ENCODE data around the gene CCDC6. TPM values are rescaled to one million over a fixed set of nuclear protein-coding genes. Genes with fewer than 3 reads are reported as not detected.

CCDC6 gene
- total and polyA plus RNA-seq, 2 of the 4 experiments (the other 2 are of a cell fraction): 21.8 to 30.8 TPM

GRCh38 chr10:59771162-59771807, 135.1 kb downstream of the CCDC6 start:
- Histone ChIP-seq H4K8ac (ENCODE audit: low read depth in 2 of 2, low read length in 2 of 2) (no peak overlapping the region), H3K14ac (replicated peaks; ENCODE audit: low read depth, low read length) (no peak overlapping the region), H4K20me1 (ENCODE audit: insufficient read depth, low read length) (no peaks in the 10 kb centered on the region), H2BK120ac (ENCODE audit: low read depth, low read length) (no peak overlapping the region), H4K5ac (ENCODE audit: low read depth, low read length) (no peak overlapping the region), H4K91ac (ENCODE audit: insufficient read depth, low read depth, low read length) (no peak overlapping the region), H3K4me3 (ENCODE audit: insufficient read depth, low read depth, low read length) (no peak overlapping the region), H3K36me3 (ENCODE audit: control insufficient read depth, insufficient read depth, low read length) (no peaks in the 10 kb centered on the region), H2AK5ac (ENCODE audit: low read depth, low read length) (no peak overlapping the region), H2AFZ (replicated peaks; ENCODE audit: low read length, poor library complexity) (no peak overlapping the region), H3K23ac (ENCODE audit: low read depth, low read length) (no peak overlapping the region), H3K4ac (ENCODE audit: low read depth, low read length) (no peak overlapping the region), H3K9ac (ENCODE audit: low read depth, low read length) (no peak overlapping the region), H3K27me3 (ENCODE audit: control insufficient read depth, insufficient read depth, low read length) (no peaks in the 10 kb centered on the region), H3K4me2 (ENCODE audit: low read depth, low read length) (no peak overlapping the region), H2BK20ac (ENCODE audit: low read depth, low read length) (no peak overlapping the region), H3K27ac (ENCODE audit: insufficient read depth, low read length) (no peak overlapping the region), H2AK9ac (replicated peaks; ENCODE audit: low read depth, low read length, poor library complexity) (no peak overlapping the region), H3K9me3 (ENCODE audit: control insufficient read depth, insufficient read depth, low read length) (no peaks in the 10 kb centered on the region), H3K56ac (ENCODE audit: extremely low read depth, insufficient read depth, low read length) (no peak overlapping the region), H3K18ac (ENCODE audit: low read depth, low read length) (no peak overlapping the region), H2BK15ac (ENCODE audit: low read depth, low read length) (no peak overlapping the region), H3K9me1 (ENCODE audit: insufficient read depth, low read length) (no peaks in the 10 kb centered on the region), H3K4me1 (ENCODE audit: control insufficient read depth, insufficient read depth, low read length) (no peaks in the 10 kb centered on the region), H2BK5ac (ENCODE audit: low read depth, low read length, poor library complexity, severe bottlenecking) (no peak overlapping the region), H3K79me1 (ENCODE audit: low read depth in 1 of 2, low read length in 2 of 2) (no peaks in the 10 kb centered on the region)
- TF ChIP-seq MAZ (IDR thresholded peaks at IDR 0.05; ENCODE audit: borderline replicate concordance, low read depth, low read length): no peak
- TF ChIP-seq ELK1 (IDR thresholded peaks at IDR 0.05; ENCODE audit: borderline replicate concordance, low read depth, low read length): no peak
- TF ChIP-seq USF2 (IDR thresholded peaks at IDR 0.05; ENCODE audit: low read depth, low read length): no peak
- no peak for TF ChIP-seq CTCF (conservative IDR thresholded peaks at IDR 0.05; ENCODE audit: low read depth, low read length)
- no peak for TF ChIP-seq CHD1 (IDR thresholded peaks at IDR 0.05; ENCODE audit: low read depth, low read length)
- TF ChIP-seq FOS (IDR thresholded peaks at IDR 0.05; ENCODE audit: low read depth, low read length): no peak
- TF ChIP-seq NFE2L2 (IDR thresholded peaks at IDR 0.05; ENCODE audit: low read depth, low read length): no peak
- TF ChIP-seq BHLHE40 (IDR thresholded peaks at IDR 0.05; ENCODE audit: low read depth, low read length): no peak
- TF ChIP-seq MXI1 (IDR thresholded peaks at IDR 0.05; ENCODE audit: borderline replicate concordance, low read depth, low read length): no peak
- TF ChIP-seq RFX5 (IDR thresholded peaks at IDR 0.05; ENCODE audit: low read depth, low read length): no peak
- TF ChIP-seq CEBPB (IDR thresholded peaks at IDR 0.05; ENCODE audit: low read depth, low read length): no peak
- no peak for TF ChIP-seq MAFK (IDR thresholded peaks at IDR 0.05; ENCODE audit: low read depth, low read length)
- TF ChIP-seq POLR2A (IDR thresholded peaks at IDR 0.05; ENCODE audit: low read depth, low read length): no peak
- no peak for TF ChIP-seq RCOR1 (IDR thresholded peaks at IDR 0.05; ENCODE audit: insufficient replicate concordance, low read length)
- ChIA-PET POLR2A (ENCODE audit: unreplicated experiment) (no interaction called here), CTCF (no interaction called here)
- DNase-seq (no peak), ATAC-seq (ENCODE audit: low read depth) (no peak)
- intact Hi-C loops (cut with micrococcal nuclease) (no loop called here), in situ Hi-C loops (cut with MboI; ENCODE audit: low sequenced_read_pairs) (no loop called here), dilution Hi-C loops (cut with HindIII; ENCODE audit: low sequenced_read_pairs, unreplicated experiment) (no loop called here)
- WGBS, 2 experiments (ENCODE audit: extremely low coverage in 2 of 2, insufficient read length in 1 of 2): no CpG with 5 or more reads among the region's 7 CpGs
- no TSS peak for BruUV-seq (replicated peaks)

Measured in IMR-90 (cell line).